MM.1S (cell line): ENCODE results near the gene CCL2.

ENCODE experiments used
- DNase-seq: peaks from one replicate; pipeline ENCODE4 v3.0.0-alpha.2; 2015
- H2AFZ ChIP-seq: fragments of 300-600 bp; sonication (generic); 2 replicates; pipeline ENCODE4 v1.6.0; 2016; ENCODE audit warnings: antibody characterized with exemption, low read length
- H3F3A ChIP-seq: fragments of 300-600 bp; sonication (generic); 2 replicates; pipeline ENCODE4 v1.6.1; 2016; ENCODE audit warnings: mild to moderate bottlenecking, antibody characterized with exemption, low read length, moderate library complexity, mixed read lengths; ENCODE audit not compliant: insufficient read depth
- H3K27ac ChIP-seq: fragments of 300-600 bp; sonication (generic); 2 replicates; pipeline ENCODE4 v1.5.1; 2016; ENCODE audit warnings: mild to moderate bottlenecking, low read length
- H3K27me3 ChIP-seq: fragments of 300-600 bp; sonication (generic); replicated peaks from 2 replicates; pipeline ENCODE4 v1.6.0; 2016; ENCODE audit warnings: low read length; ENCODE audit not compliant: insufficient read depth
- H3K36me3 ChIP-seq: fragments of 300-600 bp; sonication (generic); replicated peaks from 2 replicates; pipeline ENCODE4 v1.6.1; 2016; ENCODE audit warnings: mild to moderate bottlenecking, low read length, mixed read lengths; ENCODE audit not compliant: insufficient read depth
- H3K4me1 ChIP-seq: fragments of 300-600 bp; sonication (generic); 2 replicates; pipeline ENCODE4 v1.6.1; 2016; ENCODE audit warnings: low read length, mixed read lengths
- H3K4me2 ChIP-seq: fragments of 300-600 bp; sonication (generic); 2 replicates; pipeline ENCODE4 v1.6.0; 2016; ENCODE audit warnings: low read depth, low read length
- H3K4me3 ChIP-seq: fragments of 300-600 bp; sonication (generic); 2 replicates; pipeline ENCODE4 v1.5.1; 2016; ENCODE audit warnings: low read length, mixed read lengths
- H3K79me2 ChIP-seq: fragments of 300-600 bp; sonication (generic); 2 replicates; pipeline ENCODE4 v1.6.1; 2016; ENCODE audit warnings: mixed run types, low read length, mixed read lengths
- H3K9ac ChIP-seq: fragments of 300-600 bp; sonication (generic); 2 replicates; pipeline ENCODE4 v1.6.1; 2016; ENCODE audit warnings: low read length, mixed read lengths
- H3K9me2 ChIP-seq: fragments of 300-600 bp; sonication (generic); replicated peaks from 2 replicates; pipeline ENCODE4 v1.6.1; 2016; ENCODE audit warnings: mild to moderate bottlenecking, low read length, mixed read lengths; ENCODE audit not compliant: insufficient read depth
- H3K9me3 ChIP-seq: fragments of 300-600 bp; sonication (generic); replicated peaks from 2 replicates; pipeline ENCODE4 v1.6.1; 2016; ENCODE audit warnings: mild to moderate bottlenecking, low read length, mixed read lengths; ENCODE audit not compliant: insufficient read depth
- H4K20me1 ChIP-seq: fragments of 300-600 bp; sonication (generic); 2 replicates; pipeline ENCODE4 v1.6.1; 2016; ENCODE audit warnings: mild to moderate bottlenecking, low read length, moderate library complexity, mixed read lengths; ENCODE audit not compliant: insufficient read depth
- CTCF ChIP-seq: fragments of 300-600 bp; sonication (generic); IDR thresholded peaks from 2 replicates; pipeline ENCODE4 v1.5.1; 2016; ENCODE audit warnings: antibody characterized with exemption, low read length, mixed read lengths
- EZH2 ChIP-seq: fragments of 300-600 bp; sonication (generic); optimal IDR thresholded peaks from 2 replicates; pipeline ENCODE3; 2017; ENCODE audit warnings: low read depth, mild to moderate bottlenecking, antibody characterized with exemption, low read length, mixed read lengths
- EZH2phosphoT487 ChIP-seq: fragments of 300-600 bp; sonication (generic); IDR thresholded peaks from 2 replicates; pipeline ENCODE4 v1.6.1; 2018; ENCODE audit warnings: antibody characterized with exemption, low read length

The CCL2 gene

GRCh38 chr17:34242587-34243363 is 12.3 kb upstream of the CCL2 start:
- no peak overlapping the region for H2AFZ ChIP-seq
- no peak overlapping the region for H3K27ac ChIP-seq
- DNase-seq, result no peak
- no peaks in the 10 kb centered on the region for H3F3A ChIP-seq
- no peaks in the 10 kb centered on the region for H3K27me3 ChIP-seq
- H3K79me2 ChIP-seq, result no peaks in the 10 kb centered on the region
- H3K36me3 ChIP-seq, result no peaks in the 10 kb centered on the region
- no peaks in the 10 kb centered on the region for H4K20me1 ChIP-seq
- no peaks in the 10 kb centered on the region for H3K9me2 ChIP-seq
- no peak overlapping the region for H3K4me3 ChIP-seq
- TF ChIP-seq CTCF, result no peak
- no peak for TF ChIP-seq EZH2
- TF ChIP-seq EZH2phosphoT487, result no peak
- H3K4me2 ChIP-seq, result no peak overlapping the region
- H3K9ac ChIP-seq, result no peak overlapping the region
- no peaks in the 10 kb centered on the region for H3K9me3 ChIP-seq
- H3K4me1 ChIP-seq, result no peaks in the 10 kb centered on the region

- no peaks in the 10 kb centered on the region for H3K9me2 ChIP-seq
- no peaks in the 10 kb centered on the region for H3K79me2 ChIP-seq
- no peaks in the 10 kb centered on the region for H3F3A ChIP-seq
- H3K9ac ChIP-seq, result no peak overlapping the region
- no peak overlapping the region for H2AFZ ChIP-seq
- no peaks in the 10 kb centered on the region for H3K27me3 ChIP-seq
- no peak overlapping the region for H3K4me2 ChIP-seq
- no peaks in the 10 kb centered on the region for H3K36me3 ChIP-seq
- no peaks in the 10 kb centered on the region for H4K20me1 ChIP-seq
- H3K27ac ChIP-seq, result no peak overlapping the region
- no peak overlapping the region for H3K4me3 ChIP-seq
- TF ChIP-seq EZH2 (no peak), EZH2phosphoT487 (no peak), CTCF (no peak)
- no peak for DNase-seq
- H3K9me3 ChIP-seq, result no peaks in the 10 kb centered on the region
- H3K4me1 ChIP-seq, result no peaks in the 10 kb centered on the region
Measured at GRCh38 chr17:34243364-34244320, 11.4 kb upstream of the CCL2 start.

GRCh38 chr17:34245351-34245905 is 9.7 kb upstream of the CCL2 start:
- DNase-seq, result no peak
- H3K4me1 ChIP-seq, result 0 out of 2 replicates have a peak, but pooled peaks cover 3% of the 10 kb centered on the region
- H3F3A ChIP-seq, result no peaks in the 10 kb centered on the region
- H3K4me2 ChIP-seq, result no peak overlapping the region
- H3K27ac ChIP-seq, result no peak overlapping the region
- no peaks in the 10 kb centered on the region for H4K20me1 ChIP-seq
- no peak overlapping the region for H3K4me3 ChIP-seq
- no peaks in the 10 kb centered on the region for H3K9me2 ChIP-seq
- H3K79me2 ChIP-seq, result no peaks in the 10 kb centered on the region
- TF ChIP-seq EZH2phosphoT487 (no peak), EZH2 (no peak)
- H3K36me3 ChIP-seq, result no peaks in the 10 kb centered on the region
- H3K27me3 ChIP-seq, result no peaks in the 10 kb centered on the region
- H3K9ac ChIP-seq, result no peak overlapping the region
- H3K9me3 ChIP-seq, result no peaks in the 10 kb centered on the region
- no peak overlapping the region for H2AFZ ChIP-seq
